HG02943 (cell line): ENCODE measurements around the gene GPR27.

Experiments used
- ATAC-seq: cut with Tn5 transposase; IDR thresholded peaks from one replicate; pipeline ENCODE4 v1.9.1; 2021; ENCODE audit warnings: mild to moderate bottlenecking, low read depth, moderate library complexity; ENCODE audit not compliant: unreplicated experiment

The GPR27 gene

DNA sequence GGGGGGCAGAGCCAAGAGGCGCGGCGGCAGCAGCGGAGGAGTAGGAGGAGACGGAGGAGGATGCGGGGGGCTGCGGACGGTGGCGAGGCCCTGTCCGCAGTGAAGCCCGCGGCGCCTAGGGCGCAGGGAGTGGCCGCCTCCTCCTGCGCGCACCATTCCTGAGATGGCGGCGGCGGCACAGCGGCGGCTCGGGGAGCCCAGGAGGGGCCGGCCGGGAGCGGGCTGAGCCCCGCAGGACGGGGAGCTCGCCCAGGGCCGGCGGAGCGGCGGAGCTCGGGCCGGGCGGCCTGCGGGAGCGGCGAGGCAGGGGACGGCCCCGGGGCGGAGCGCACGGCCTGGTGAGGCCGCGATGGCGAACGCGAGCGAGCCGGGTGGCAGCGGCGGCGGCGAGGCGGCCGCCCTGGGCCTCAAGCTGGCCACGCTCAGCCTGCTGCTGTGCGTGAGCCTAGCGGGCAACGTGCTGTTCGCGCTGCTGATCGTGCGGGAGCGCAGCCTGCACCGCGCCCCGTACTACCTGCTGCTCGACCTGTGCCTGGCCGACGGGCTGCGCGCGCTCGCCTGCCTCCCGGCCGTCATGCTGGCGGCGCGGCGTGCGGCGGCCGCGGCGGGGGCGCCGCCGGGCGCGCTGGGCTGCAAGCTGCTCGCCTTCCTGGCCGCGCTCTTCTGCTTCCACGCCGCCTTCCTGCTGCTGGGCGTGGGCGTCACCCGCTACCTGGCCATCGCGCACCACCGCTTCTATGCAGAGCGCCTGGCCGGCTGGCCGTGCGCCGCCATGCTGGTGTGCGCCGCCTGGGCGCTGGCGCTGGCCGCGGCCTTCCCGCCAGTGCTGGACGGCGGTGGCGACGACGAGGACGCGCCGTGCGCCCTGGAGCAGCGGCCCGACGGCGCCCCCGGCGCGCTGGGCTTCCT lies at the start of gene GPR27:
GPR27 (plus strand) TSS at position 155 of the 909 bp plus-strand sequence; CDS start at position 350, 195 bp downstream.
- no peak for ATAC-seq

DNA sequence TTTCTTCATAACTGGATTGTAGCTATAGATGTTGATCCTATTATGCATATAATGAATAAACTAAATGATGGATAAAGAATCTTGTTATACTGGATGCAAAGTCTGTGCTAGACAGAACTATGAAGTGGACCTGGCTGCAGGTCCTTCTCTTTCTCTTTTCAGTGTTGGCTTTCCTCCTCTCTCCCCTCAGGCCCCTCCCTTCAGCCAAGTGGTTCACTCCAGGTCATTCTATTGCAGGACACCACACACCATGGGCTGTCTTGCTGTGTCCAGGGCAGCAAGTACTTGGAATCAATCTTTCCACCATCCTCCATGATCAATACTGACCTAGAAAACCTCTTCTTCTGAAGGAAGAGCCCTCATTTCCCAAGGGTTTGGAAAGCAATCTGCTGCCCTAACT lies 48.7 kb upstream of the GPR27 start:
- ATAC-seq: no peak

- ATAC-seq: no peak
Measured at GRCh38 chr3:71705681-71706080, 48.0 kb upstream of the GPR27 start.

GRCh38 chr3:71707595-71707994 lies 46.1 kb upstream of the GPR27 start:
- ATAC-seq: no peak

GRCh38 chr3:71708476-71709105 lies 45.1 kb upstream of the GPR27 start:
- no peak for ATAC-seq

DNA sequence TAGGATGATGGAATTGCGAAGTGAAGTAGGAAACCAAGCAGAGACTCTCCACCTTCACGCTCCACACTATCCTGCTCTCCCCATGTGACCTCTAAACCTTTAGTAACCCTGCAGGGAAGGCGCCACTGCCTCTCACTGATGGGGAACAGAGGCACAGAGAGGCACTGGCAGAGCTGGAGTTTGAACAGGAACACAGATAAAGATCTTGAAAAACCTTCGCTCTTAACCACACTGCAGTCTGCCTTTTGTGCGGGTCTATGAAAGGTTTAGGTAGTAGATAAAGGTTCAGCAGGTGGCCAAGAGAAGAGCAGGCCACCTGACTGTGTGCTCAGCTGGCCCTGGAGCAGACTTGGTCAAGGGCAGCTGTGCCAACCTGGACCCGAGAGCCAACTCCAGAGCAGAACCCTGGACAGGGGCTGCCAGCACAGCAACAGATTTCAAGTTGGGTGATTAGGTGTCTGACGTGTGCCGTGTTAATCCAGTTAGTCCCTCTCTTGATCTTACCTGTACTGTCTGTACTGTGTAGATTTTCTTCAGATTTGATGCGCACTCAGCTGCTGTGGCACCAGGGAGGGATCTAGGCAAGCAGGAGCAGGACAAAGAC lies 43.6 kb upstream of the GPR27 start:
- no peak for ATAC-seq

DNA sequence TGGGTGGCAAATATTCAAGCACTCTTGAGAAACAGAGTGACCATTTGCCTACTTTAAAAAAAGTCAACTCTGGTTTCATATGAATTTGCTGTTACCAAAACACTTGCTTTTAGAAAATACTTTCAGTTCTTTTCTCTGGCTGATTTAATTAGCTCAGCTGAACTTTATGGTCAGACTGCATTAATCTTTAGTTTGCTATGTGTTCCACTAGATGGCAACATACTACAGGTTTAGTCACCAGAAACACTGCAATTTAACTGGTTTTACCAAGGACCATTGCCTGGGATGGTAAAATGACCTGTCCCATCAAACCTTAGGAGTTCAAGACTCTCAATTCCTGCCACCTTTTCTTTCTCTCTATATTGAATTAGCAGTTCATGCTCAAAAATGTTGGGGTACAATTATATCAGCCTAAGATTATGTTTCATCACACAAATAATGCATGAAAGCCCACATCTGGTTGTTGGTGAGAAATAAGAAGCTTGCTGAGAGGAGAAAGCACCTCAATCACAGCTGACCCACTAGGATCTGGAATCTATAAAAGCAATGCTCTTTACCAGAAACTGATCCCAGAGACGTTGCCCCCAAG lies 42.7 kb upstream of the GPR27 start:
- peak; percentile 63 for ATAC-seq

GRCh38 chr3:71713041-71713440 lies 40.6 kb upstream of the GPR27 start:
- ATAC-seq: no peak

- no peak for ATAC-seq
Measured at GRCh38 chr3:71714595-71714994, 39.1 kb upstream of the GPR27 start.

GRCh38 chr3:71718072-71718471 lies 35.6 kb upstream of the GPR27 start:
- no peak for ATAC-seq

- ATAC-seq: no peak
Measured at GRCh38 chr3:71721002-71721401, 32.7 kb upstream of the GPR27 start.

- ATAC-seq: no peak
Measured at GRCh38 chr3:71721651-71722157, 32.0 kb upstream of the GPR27 start.

- no peak for ATAC-seq
Measured at GRCh38 chr3:71722693-71723092, 31.0 kb upstream of the GPR27 start.

DNA sequence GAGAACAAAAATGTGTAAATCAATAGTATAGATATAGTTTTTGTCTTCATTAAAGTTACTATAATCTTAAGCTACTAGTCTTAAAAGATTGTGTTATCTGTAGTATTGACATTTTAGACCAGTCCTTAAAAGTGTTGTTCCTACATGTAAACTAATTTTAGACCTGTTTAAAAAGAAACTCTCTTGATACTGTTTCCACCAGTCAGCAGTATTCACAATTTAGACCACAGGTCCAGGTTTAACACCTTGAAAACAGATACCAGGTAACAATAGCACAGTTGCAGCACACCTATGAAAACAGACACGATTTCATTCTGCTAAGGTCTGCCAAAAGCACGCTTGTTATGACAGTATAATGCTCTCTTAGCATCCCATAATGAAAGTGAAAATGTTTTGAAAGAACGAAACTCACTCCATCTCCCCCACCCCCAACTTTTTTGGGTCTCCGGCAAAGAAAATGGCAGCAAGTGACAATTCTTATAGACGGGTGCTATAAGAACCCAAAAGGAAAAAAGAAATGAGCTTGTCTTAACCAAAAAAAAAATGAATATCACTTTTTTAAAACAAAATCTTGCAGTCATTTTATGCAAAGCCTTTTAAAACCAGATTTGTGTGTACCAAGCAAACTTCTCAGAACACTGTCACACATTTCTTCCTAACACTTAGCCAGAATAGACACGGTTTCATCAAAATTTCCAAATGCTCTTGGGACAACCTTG lies 30.0 kb upstream of the GPR27 start:
- no peak for ATAC-seq

- no peak for ATAC-seq
Measured at GRCh38 chr3:71724171-71724453, 29.5 kb upstream of the GPR27 start.

DNA sequence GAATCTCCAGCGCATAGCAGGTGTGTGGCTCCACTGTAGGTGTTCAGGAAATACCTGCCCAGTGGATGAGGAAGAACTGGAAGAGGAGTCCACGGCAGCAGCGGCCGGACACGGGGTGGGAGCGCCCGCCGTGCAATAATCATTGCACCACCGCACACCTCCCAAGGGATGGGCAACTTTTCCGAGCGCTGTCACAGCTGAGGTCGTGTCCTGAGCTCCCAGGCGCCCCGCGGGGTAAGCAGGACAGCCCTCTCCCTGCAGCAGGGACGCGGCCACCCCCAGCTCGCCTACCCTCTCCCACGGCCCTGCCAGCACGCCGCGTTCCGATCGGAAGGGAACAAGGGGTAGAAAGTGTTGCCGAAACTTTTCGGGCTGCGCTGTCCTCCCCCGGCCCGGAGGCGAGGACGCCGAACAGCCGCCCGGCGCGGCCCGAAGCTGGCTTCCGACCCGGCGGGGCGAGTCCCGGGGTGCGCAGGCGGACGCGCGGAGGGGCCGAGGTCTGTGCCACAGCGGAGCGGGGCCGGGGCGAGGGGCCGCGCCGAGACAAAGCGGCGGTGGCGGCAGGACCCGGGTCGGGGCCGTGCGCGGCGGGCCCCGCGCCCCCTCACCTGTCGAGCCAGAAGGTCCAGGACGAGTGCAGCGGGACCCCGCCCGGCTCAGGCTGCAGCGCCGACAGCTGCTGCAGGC lies 28.9 kb upstream of the GPR27 start:
- ATAC-seq: no peak

DNA sequence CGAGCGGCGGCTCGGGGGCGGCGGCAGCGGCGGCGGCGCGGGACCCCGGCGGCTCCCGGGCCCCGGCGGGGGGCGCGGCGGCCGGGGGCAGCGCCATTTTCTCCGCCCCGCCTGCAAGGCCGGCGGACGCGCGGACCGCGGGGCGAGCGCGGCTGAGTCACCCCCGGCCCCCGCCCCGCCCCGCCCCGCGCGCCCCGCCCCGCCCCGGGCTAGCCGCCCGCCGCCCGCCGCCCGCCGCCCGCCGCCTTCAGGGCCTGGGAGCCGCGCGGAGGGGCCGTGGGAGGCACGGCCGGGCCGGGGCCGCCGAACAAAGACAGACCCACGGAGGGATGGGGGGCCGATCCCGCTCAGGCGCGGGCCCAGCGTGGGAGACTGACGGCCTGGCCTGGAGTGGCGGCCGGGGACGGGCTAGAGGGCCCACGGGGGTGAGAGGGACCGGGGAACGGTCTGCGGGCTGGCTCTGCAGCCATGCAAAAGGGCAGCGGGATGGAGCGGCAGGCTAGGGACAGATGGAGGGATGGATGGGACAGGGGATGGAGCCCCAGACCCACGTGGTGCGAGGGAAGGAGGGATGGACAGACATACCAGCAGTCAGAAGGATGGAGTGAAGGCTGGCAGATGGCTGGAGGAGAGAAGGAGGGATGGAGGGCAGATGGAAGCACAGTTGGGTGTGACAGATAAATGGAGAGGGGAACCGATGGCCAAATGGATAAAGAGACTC lies 28.2 kb upstream of the GPR27 start, which contains the start of gene EIF4E3:
EIF4E3 (minus strand) TSS at position 132 of the 721 bp plus-strand sequence; CDS start at position 97, 35 bp downstream.
- no peak for ATAC-seq

GRCh38 chr3:71726146-71726545 lies 27.5 kb upstream of the GPR27 start:
- no peak for ATAC-seq
